Prostate gland (tissue), 2 donors: ENCODE data around the gene ABCC6. TPM values are rescaled to one million over a fixed set of nuclear protein-coding genes. Genes with fewer than 3 reads are reported as not detected.

Source experiments
- DNase-seq: peaks from one replicate; pipeline ENCODE4 v3.0.0-alpha.2; 2019; ENCODE audit warnings: low spot score
- H3K27ac ChIP-seq, 2 donors: fragments of 200-600 bp; sonication (generic); 2 replicates each; pipeline ENCODE4 v1.5.1; 2017 to 2019
- H3K27me3 ChIP-seq: fragments of 200-600 bp; sonication (generic); replicated peaks from 2 replicates; pipeline ENCODE4 v1.5.1; 2019; ENCODE audit not compliant: insufficient read depth
- H3K36me3 ChIP-seq, 2 donors: fragments of 200-600 bp; sonication (generic); 1 replicate in 1 of 2; 2 replicates in 1 of 2; pipeline versions ENCODE4 v1.5.1 to v1.8.1; 2017 to 2019
- H3K4me1 ChIP-seq: fragments of 200-600 bp; sonication (generic); replicated peaks from 2 replicates; pipeline ENCODE4 v1.5.1; 2019
- H3K4me3 ChIP-seq, 2 donors: fragments of 200-600 bp; sonication (generic); 2 replicates each; pipeline ENCODE4 v1.5.1; 2017 to 2019
- H3K9me3 ChIP-seq: fragments of 200-600 bp; sonication (generic); 2 replicates; pipeline ENCODE4 v1.5.1; 2017
- POLR2A ChIP-seq: fragments of 450-650 bp; IDR thresholded peaks from one replicate; pipeline ENCODE4 v1.6.1; 2016; ENCODE audit warnings: antibody characterized with exemption, mild to moderate bottlenecking
- POLR2AphosphoS5 ChIP-seq: sonication (generic); formaldehyde crosslinking; IDR thresholded peaks from one replicate; pipeline ENCODE4 v1.6.1; 2017; ENCODE audit warnings: antibody characterized with exemption
- WGBS: methylation state at CpG from one replicate; pipeline ENCODE4 v1.1.5; 2018; 5-methylcytosine and 5-hydroxymethylcytosine counted together
- intact Hi-C: fragments of 100-400 bp; cut with DNase I; formaldehyde crosslinking; loops from one replicate; pipeline ENCODE4 v1.14.2; 2022
- total RNA-seq, 2 donors: library from RNA; depleted of rRNA; stranded (reverse); fragments of >200 nt; gene quantifications; one replicate each; pipeline ENCODE4 v1.1.0, GENCODE V29; 2016
- TF ChIP-seq, protein P1 (sequence below), 4 experiments: fragments of 200-600 bp in 2 of 4; fragments of 450-650 bp in 2 of 4; sonication (generic) in 2 of 4; IDR thresholded peaks; 1 replicate in 3 of 4; 2 replicates in 1 of 4; pipeline ENCODE4 v1.5.1; 2016 to 2019; ENCODE audit warnings: antibody characterized with exemption in 4 of 4, mild to moderate bottlenecking in 2 of 4, moderate library complexity in 2 of 4

The ABCC6 gene
- total RNA-seq, 2 donors from 2014 or later = 4.5 to 15.2 TPM

DNA sequence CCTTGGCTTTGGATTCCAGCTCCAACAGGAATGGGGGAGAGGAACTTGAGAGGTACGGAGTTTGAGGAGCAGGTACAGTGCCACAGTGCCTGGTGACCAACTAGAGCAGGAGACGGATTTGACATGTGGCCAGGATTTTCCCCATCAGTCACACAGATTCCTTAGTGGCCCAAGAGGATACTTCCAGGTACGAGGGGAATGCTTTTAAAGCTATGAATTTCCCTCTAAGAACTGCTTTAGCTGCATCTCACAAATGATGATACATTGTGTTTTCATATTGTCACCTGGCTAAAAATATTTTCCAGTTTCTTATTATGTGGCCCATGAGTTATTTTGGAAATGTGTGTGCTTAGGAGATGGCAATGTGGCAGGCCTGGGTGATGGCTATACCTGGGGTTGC is 98.3 kb downstream of the ABCC6 start:
- H3K4me3 ChIP-seq = no peak overlapping the region
- H3K4me1 ChIP-seq = no peaks in the 10 kb centered on the region
- no peaks in the 10 kb centered on the region for H3K27me3 ChIP-seq
- no peaks in the 10 kb centered on the region for H3K9me3 ChIP-seq
- no peaks in the 10 kb centered on the region for H3K36me3 ChIP-seq
- intact Hi-C loops = loop anchor here (5.0 kb wide), 1 partner anchor 253 kb away; no protein-coding TSS in a partner anchor
- WGBS = 98% methylated on average over 3 of the region's 3 CpGs
- H3K27ac ChIP-seq = no peak overlapping the region
- TF ChIP-seq POLR2AphosphoS5 (no peak), POLR2A (no peak)
- TF ChIP-seq, protein P1, sequence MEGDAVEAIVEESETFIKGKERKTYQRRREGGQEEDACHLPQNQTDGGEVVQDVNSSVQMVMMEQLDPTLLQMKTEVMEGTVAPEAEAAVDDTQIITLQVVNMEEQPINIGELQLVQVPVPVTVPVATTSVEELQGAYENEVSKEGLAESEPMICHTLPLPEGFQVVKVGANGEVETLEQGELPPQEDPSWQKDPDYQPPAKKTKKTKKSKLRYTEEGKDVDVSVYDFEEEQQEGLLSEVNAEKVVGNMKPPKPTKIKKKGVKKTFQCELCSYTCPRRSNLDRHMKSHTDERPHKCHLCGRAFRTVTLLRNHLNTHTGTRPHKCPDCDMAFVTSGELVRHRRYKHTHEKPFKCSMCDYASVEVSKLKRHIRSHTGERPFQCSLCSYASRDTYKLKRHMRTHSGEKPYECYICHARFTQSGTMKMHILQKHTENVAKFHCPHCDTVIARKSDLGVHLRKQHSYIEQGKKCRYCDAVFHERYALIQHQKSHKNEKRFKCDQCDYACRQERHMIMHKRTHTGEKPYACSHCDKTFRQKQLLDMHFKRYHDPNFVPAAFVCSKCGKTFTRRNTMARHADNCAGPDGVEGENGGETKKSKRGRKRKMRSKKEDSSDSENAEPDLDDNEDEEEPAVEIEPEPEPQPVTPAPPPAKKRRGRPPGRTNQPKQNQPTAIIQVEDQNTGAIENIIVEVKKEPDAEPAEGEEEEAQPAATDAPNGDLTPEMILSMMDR (IDR thresholded peaks at IDR 0.05) = no peak
- no peak for DNase-seq

DNA sequence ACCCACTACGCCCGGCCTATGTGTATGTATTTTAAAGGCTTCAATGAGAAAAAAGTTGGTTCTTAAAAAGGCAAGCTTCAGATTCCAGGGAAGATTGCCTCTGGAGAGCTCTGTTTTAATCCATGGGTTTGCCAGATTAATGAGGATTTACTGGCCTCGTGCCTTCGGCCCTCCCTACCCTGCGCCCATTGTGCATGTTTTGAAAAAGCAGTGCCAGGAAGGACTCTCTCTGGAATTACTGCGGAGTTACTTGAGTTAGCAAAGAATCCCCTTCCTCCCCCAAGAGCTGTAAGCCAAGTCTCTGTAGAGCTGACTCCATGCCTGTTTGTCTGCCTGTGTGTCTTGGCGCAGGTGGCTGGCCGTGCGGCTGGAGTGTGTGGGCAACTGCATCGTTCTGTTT is 98.9 kb downstream of the ABCC6 start:
- Histone ChIP-seq H3K4me1 (no peaks in the 10 kb centered on the region), H3K36me3 (no peaks in the 10 kb centered on the region), H3K27ac (no peak overlapping the region), H3K9me3 (no peaks in the 10 kb centered on the region), H3K27me3 (no peaks in the 10 kb centered on the region), H3K4me3 (no peak overlapping the region)
- intact Hi-C loops = loop anchor here (5.0 kb wide), 1 partner anchor 252 kb away; no protein-coding TSS in a partner anchor
- no peak for DNase-seq
- 86% methylated on average over 10 of the region's 10 CpGs for WGBS
- TF ChIP-seq, protein P1 (IDR thresholded peaks at IDR 0.05) = no peak
- TF ChIP-seq POLR2A (no peak), POLR2AphosphoS5 (no peak)

DNA sequence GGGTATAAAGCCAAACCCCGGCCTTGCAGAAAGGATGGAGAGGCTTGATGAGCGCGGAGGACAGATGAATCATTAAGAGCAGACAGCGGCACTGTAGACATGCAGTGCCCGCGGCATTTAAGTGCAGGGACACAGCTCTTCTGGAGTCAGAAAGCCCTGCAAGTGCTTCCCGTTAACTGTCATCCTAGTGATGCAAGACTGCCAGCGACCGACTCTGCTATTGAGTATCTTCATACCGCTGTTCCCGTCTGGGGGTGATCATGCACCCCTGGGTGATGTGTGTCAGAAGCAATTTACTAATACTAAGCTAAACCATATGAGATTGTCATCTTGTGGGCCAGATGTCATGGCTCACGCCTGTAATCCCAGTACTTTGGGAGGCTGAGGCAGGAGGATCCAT is 101.0 kb downstream of the ABCC6 start:
- intact Hi-C loops = loop anchor here (5.0 kb wide), 1 partner anchor 250 kb away; no protein-coding TSS in a partner anchor
- DNase-seq = no peak
- WGBS = 96% methylated on average over 12 of the region's 12 CpGs
- TF ChIP-seq POLR2AphosphoS5 (no peak), POLR2A (no peak)
- TF ChIP-seq, protein P1 (IDR thresholded peaks at IDR 0.05) = no peak
- Histone ChIP-seq H3K36me3 (no peaks in the 10 kb centered on the region), H3K27ac (no peak overlapping the region), H3K4me1 (no peaks in the 10 kb centered on the region), H3K4me3 (no peak overlapping the region), H3K9me3 (no peaks in the 10 kb centered on the region), H3K27me3 (no peaks in the 10 kb centered on the region)

DNA sequence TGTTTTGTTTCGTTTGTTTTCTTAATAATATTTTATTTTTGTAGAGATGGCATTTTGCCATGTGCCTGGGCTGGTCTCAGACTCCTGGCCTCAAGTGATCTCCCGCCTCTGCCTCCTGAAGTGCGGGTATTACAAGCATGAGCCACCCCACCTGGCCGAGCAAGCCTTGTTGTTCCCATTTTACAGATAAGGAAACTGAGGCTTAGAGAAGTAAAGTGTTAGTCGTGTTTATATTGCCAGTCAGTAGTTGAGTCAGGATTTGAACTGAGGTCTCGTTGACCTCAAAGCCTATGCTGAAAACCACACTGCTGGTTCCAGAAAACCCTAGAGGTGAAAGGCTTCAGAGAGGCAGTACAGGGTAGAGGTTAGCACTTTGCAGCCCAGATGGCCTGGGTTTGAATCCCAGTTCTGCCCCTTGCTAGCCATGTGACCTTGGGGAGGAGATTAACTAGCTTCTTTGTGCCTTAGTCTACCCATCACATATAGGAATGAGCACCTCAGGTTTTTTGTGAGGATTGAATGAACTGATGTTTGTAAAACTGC is 102.0 kb downstream of the ABCC6 start:
- Histone ChIP-seq H3K27ac (peak overlapping the region in 1 of 2 donors; percentile 3), H3K36me3 (no peaks in the 10 kb centered on the region), H3K4me3 (no peak overlapping the region), H3K9me3 (no peaks in the 10 kb centered on the region), H3K4me1 (no peaks in the 10 kb centered on the region), H3K27me3 (no peaks in the 10 kb centered on the region)
- intact Hi-C loops = loop anchor here (5.0 kb wide), 1 partner anchor 249 kb away; no protein-coding TSS in a partner anchor
- TF ChIP-seq POLR2A (no peak), POLR2AphosphoS5 (no peak)
- TF ChIP-seq, protein P1 (IDR thresholded peaks at IDR 0.05) = no peak
- no peak for DNase-seq
- 88% methylated on average over 6 of the region's 6 CpGs for WGBS
